GM19328 (cell line): ENCODE measurements around the gene ABCG2.
"Not testable (repeated sequence)": the region's sequence is repeated elsewhere in the genome, so short reads cannot be mapped to it uniquely, and the experiment has no call there.

Experiments
- ATAC-seq: cut with Tn5 transposase; IDR thresholded peaks from one replicate; pipeline ENCODE4 v1.9.1; 2021; ENCODE audit warnings: mild to moderate bottlenecking, moderate library complexity; ENCODE audit not compliant: unreplicated experiment

Gene ABCG2

DNA sequence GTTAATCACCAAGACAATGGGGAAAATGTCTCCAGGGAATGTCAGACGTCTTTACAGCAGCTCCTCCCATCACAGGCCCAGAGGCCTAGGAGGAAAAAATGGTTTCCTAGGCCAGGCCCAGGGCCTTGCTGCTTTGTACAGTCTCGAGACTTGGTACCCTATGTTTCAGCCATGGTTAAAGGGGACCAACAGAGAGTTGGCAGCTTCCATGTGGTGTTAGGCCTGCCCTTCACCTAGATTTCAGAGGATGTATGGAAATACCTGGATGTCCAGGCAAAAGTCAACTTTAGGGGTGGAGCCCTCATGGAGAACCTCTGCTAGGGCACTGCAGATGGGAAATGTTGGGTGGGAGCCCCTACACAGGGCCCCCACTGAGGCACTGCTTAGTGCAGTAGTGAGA, 38.5 kb downstream of the ABCG2 start:
- ATAC-seq, result no peak

DNA sequence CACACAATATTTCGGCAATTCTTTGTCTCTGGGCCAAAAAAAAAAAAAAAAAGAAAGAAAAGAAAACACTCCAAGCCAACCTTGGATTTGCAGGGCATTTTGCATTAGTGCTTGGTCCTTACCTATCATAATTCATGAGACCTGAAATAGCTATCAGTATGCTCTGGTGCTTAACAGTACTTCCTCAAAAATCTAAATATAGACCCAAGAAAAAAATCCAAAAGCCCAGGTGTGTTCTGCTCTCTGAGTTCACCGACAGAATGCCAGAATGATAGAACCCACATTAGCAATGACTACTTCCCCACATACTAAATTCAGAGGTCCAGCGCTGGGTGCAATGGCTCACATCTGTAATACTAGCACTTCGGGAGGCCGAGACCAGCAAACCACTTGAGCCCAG, 42.9 kb downstream of the ABCG2 start:
- ATAC-seq, result no peak

DNA sequence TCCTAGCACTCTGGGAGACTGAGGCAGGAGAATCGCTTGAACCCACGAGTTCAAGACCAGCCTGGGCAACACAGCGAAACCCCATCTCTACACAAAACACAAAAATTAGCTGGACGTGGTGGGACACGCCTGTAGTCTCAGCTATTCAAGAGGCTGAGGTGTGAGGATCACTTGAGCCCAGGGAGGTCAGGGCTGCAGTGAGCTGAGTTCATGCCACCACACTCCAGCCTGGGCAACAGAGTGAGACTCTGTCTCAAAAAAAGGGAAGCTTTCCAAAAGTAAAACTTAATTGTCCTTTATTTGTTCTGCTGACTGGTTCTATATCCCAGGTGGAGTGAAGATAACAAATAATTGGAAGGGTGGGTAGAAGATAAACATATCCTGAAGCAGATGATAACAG, 45.6 kb downstream of the ABCG2 start:
- ATAC-seq, result no peak

DNA sequence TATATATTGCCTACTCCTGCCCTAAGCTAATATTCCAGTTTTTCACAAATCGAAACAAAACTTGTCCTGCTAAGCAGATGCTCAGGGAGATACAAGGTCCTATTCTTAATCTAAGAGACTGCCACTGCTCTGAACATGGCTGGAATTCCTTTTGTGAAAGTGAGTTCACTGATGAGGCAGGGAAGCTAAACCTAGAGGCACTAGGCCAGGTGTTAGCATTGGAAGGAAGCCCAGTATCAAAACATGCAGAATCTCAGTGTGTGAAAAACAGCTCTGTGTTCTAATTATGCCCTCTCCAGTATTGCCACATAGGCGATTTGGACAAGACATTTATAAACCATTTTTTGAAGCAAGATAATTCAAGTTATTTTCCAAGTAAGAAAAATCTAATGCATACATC, 47.6 kb downstream of the ABCG2 start:
- ATAC-seq, result no peak

DNA sequence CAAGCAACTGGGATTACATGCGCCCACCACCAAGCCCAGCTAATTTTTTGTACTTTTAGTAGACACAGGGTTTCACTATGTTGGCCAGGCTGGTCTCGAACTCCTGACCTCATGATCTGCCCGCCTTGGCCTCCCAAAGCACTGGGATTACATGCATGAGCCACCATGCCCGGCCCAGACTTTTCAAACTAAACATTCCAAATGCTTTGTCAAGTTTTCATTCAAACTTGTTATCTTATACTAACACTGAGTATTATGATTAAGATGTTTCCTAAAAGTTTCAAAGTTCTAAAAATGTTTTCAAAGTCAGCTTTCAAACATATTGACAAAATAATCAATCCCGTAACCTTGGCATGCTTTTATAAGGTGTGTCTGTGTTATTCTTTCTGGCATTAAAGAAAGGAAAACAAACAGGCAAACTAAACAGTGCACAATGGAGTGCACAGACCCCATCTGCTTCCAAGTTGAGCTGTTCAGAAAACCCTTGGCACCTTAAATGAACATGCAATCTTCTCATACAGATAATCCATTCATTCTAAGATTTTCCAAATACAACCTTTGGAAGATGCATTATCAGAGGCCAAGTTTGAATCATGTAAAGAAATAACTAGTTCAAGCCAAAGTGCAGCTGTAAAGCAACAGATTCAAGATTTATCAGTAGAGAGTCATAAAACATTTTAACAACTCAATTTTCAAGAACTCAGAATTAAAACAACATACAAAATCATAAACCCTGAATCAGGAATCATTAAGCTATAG, 49.1 kb downstream of the ABCG2 start:
- ATAC-seq, result no peak

DNA sequence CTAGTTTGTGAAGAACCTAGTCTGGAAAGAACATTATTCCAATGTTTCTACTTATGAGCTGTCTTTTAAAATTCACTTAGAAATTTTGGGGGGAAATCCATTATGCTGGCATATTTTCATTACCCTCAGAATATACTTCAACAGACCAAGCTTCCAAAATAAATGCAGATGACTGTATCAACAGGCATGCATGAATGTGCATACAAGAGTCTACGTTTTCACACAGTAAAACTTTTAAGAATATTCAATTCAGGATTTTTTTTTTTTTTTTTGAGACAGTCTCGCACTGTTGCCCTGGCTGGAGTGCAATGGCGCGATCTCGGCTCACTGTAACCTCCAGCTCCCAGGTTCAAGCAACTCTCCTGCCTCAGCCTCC, 49.7 kb downstream of the ABCG2 start:
- no peak for ATAC-seq

DNA sequence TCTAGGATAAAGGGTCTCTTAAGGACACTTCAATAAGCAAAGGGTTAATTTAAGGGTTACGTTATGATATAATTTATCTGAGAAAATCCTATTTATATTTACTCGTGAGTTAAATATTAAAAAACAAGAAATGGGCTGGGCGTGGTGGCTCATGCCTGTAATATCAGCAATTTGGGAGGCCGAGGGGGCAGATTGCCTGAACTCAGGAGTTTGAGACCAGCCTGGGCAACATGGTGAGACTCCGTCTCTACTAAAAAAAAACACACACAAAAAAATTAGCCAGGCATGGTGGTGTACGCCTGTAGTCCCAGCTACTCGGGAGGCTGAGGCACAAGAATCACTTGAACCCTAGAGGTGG, 50.4 kb downstream of the ABCG2 start:
- not testable (repeated sequence) for ATAC-seq

- no peak for ATAC-seq
Measured at GRCh38 chr4:88107406-88108107, 50.9 kb downstream of the ABCG2 start.

DNA sequence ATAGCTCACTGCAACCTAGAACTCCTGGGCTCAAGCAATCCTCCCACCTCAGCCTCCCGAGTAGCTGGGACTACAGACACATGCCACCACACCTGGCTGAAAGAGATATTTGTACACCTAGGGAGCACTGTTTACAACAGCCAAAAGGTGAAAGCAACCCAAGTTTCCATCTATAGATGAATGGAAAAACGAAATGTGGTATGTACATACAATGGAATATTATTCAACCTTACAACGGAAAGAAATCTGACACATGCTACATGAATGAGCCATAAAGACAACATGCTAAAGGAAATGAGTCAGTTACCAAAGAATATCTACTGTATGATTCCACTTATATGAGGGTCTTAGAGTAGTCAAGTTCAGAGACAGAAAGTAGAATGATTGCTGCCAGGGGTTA, 52.2 kb downstream of the ABCG2 start:
- ATAC-seq, result no peak

- ATAC-seq, result no peak
Measured at GRCh38 chr4:88104902-88105610, 53.4 kb downstream of the ABCG2 start.

DNA sequence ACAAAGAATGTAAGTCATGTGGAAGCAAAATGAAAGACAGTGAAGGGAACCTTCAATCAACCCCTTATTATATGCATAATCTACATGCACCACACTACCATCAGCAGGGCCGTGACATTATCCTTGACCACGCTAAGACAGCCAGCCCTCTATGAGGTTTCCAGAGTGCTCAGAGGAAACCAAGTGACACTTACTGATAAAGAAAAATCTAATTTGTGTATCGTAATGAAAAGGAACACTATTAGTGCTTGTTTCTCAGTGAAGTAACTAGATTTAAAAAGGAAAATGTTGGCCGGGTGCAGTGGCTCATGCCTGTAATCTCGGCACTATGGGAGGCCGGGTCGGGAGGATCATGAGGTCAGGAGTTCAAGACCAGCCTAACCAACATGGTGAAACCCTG, 56.4 kb downstream of the ABCG2 start:
- ATAC-seq, result no peak

DNA sequence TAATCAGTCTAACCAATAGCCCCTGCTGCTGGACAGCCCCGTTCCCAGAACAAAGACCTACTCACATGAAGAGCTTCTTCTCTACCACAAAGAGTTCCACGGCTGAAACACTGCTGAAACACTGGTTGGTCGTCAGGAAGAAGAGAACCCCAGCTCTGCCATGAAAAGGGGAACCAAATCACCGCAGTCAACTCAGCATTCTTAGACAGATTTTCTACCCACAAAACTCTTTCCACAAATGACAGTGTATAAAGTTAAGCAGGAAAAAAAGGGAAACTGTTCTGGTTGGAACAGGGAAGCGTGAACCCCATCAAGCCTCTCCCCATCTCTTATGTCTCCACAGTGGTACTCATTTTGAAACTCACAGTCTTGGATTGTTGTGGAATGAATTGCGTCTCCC, 57.3 kb downstream of the ABCG2 start:
- no peak for ATAC-seq

DNA sequence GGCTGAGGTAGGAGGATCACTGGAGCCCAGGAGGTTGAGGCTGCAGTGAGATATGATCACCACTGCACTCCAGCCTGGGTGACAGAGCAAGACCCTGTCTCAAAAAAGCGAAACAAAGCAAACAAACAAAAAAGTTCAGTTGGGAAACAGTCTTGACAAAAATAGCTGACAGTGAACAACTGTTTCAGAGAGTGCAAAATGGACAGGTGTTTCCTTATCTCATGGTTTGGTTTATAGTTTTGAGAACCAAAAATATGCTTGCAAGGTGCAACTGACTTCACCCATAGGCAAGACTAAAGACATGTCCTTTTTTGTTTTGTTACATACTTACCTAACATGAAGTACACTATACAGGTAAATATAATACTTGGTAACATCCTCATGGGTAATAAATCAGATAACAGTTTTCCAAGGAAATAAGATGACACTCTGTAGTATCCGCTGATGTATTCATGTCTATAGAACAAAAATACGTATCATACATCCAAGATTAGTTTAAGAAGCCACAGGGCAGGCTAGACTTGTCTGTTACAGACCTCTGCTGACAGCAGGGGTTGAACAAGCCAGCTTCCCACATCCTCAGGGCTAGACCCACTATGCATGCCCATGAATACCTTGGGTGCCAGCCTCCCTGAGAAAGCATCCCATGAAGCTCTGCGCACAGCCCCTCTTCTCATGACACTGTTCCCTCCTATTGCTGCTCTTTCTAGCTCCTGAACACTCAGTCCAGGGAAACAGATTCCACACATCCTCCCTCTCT, 59.3 kb downstream of the ABCG2 start:
- ATAC-seq, result no peak

GRCh38 chr4:88097781-88098180, 60.7 kb downstream of the ABCG2 start:
- no peak for ATAC-seq

DNA sequence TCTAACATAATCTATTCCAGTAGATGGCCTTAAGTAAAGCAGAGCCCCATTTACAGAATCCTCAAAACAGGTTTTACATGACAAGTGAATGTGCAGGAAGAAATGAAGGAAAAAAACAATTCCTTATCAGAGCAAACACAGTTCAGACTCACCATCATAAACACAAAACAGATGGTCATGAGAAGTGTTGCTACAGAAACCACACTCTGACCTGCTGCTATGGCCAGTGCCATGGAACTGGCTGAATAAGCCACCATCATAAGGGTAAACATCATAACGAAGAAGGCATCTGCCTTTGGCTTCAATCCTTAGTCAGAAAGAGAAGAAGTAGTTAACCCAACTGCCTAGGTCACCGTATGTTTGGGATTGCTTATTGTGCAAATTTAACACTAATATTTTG, 61.1 kb downstream of the ABCG2 start:
- no peak for ATAC-seq

DNA sequence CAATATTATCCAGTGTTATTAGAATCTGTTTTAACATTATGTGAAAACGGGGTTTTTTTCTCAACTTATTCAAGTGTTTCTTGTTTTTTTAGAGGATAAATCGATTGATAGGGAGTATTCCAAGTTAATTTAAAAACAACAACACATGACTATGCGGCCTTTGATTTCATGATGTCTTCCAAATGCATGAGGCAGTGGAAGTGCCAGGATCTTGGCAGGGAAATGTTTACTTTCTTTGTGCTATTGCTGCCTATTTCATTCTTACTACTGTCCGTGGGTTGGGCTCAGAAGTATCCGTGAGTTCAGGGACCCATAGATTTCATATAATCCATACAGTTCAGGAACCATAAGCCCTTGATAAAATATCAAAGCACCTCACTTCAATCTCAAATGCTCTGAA, 64.6 kb downstream of the ABCG2 start:
- ATAC-seq, result no peak

GRCh38 chr4:88091378-88091777, 67.1 kb downstream of the ABCG2 start:
- ATAC-seq, result no peak

DNA sequence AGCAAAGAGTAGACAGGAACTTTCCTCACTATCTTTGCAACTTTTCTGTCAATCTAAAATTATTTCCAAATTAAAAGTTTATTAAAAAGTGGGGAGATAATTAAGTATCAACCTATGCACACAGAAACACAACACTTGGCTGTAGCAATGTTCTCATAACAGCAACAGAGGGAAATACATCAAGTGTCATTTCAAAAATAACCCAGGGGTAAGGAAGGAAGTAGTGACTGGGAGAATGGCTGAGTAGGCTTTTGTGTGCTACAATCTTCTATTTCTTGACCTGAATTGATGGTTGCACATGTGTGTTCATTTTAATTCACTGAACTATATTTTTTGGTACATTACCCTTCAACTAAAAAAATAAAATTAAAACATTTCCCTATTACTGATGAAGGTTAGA, 67.5 kb downstream of the ABCG2 start:
- no peak for ATAC-seq

DNA sequence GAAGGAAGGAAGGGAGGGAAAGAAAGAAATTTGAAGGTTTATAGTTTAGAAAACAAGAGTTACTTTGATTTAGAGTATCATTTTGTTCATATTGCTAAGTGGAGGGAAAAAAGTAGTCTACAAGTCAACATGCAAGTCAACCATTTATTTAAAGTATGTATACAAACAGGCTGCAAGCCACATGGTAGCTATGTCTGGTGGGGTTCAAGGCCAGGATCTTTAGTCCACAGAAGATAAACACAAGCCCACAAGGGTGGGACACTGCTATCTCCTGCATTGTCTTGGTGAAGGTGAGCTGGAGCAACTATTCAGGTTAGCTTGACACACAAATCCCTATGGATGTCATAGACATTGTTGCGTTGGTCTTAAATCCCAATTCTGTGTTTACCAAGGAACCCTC, 71.4 kb downstream of the ABCG2 start:
- no peak for ATAC-seq

GRCh38 chr4:88080626-88081025, 77.8 kb downstream of the ABCG2 start:
- no peak for ATAC-seq

- no peak for ATAC-seq
Measured at GRCh38 chr4:88078579-88078978, 79.9 kb downstream of the ABCG2 start.
